Common myeloid progenitor, CD34-positive (primary cell): ENCODE data around the gene CEBPA.

Source experiments
- CTCF ChIA-PET: fragments of 350-600 bp; sonication (Branson Sonifier 250); formaldehyde crosslinking; loops from one replicate; lab custom pipeline; 2021; ENCODE audit warnings: antibody characterized with exemption; lab: Charles Lee
- POLR2A ChIA-PET: fragments of 350-600 bp; sonication (Branson Sonifier 250); formaldehyde crosslinking; loops from one replicate; lab custom pipeline; 2021; ENCODE audit warnings: antibody characterized with exemption; lab: Charles Lee
- DNase-seq, 3 donors: peaks; one replicate each; pipeline versions ENCODE4 v3.0.0 to v3.0.0-alpha.2; 2013
- H3K27ac ChIP-seq, 2 experiments: 1 replicate in 1 of 2; 2 replicates in 1 of 2; pipeline ENCODE4 v1.7.0; 2013; ENCODE audit warnings: inconsistent platforms in 2 of 2, low read length in 2 of 2, mild to moderate bottlenecking in 2 of 2, low read depth in 1 of 2, moderate library complexity in 1 of 2; ENCODE audit not compliant: severe bottlenecking in 2 of 2, insufficient read depth in 1 of 2, poor library complexity in 1 of 2
- H3K27me3 ChIP-seq, 5 experiments: replicated peaks in 2 of 5; 1 replicate in 3 of 5; 2 replicates in 2 of 5; pipeline versions ENCODE4 v1.6.1 to v1.7.0; 2013; ENCODE audit warnings: low read length in 4 of 5, mild to moderate bottlenecking in 2 of 5, moderate library complexity in 2 of 5, inconsistent platforms in 1 of 5; ENCODE audit not compliant: insufficient read depth in 5 of 5, control insufficient read depth in 4 of 5
- H3K36me3 ChIP-seq, 4 experiments: 1 replicate in 2 of 4; 2 replicates in 2 of 4; pipeline versions ENCODE4 v1.6.1 to v1.7.0; 2013; ENCODE audit warnings: low read length in 3 of 4, control low read depth in 1 of 4, mild to moderate bottlenecking in 1 of 4; ENCODE audit not compliant: control insufficient read depth in 4 of 4, insufficient read depth in 4 of 4
- H3K4me1 ChIP-seq, 4 experiments: 1 replicate in 3 of 4; 2 replicates in 1 of 4; pipeline versions ENCODE4 v1.6.1 to v1.7.1; 2013; ENCODE audit warnings: low read length in 3 of 4, mild to moderate bottlenecking in 3 of 4, control low read depth in 1 of 4, inconsistent platforms in 1 of 4, moderate library complexity in 1 of 4; ENCODE audit not compliant: control insufficient read depth in 4 of 4, insufficient read depth in 4 of 4; ENCODE audit errors: control extremely low read depth in 1 of 4
- H3K4me3 ChIP-seq, 7 experiments: 1 replicate in 4 of 7; 2 replicates in 3 of 7; pipeline versions ENCODE4 v1.5.1 to v1.7.0; 2013; ENCODE audit warnings: mild to moderate bottlenecking in 7 of 7, low read length in 6 of 7, moderate library complexity in 6 of 7, inconsistent platforms in 2 of 7, low read depth in 2 of 7, control low read depth in 1 of 7; ENCODE audit not compliant: insufficient read depth in 4 of 7, control insufficient read depth in 1 of 7; ENCODE audit errors: extremely low read depth in 1 of 7
- H3K9me3 ChIP-seq, 5 experiments: 1 replicate in 4 of 5; 2 replicates in 1 of 5; pipeline versions ENCODE4 v1.6.1 to v1.7.1; 2013; ENCODE audit warnings: low read length in 4 of 5, mild to moderate bottlenecking in 2 of 5, inconsistent platforms in 1 of 5, low read depth in 1 of 5, moderate library complexity in 1 of 5; ENCODE audit not compliant: control insufficient read depth in 4 of 5, insufficient read depth in 2 of 5; ENCODE audit errors: control extremely low read depth in 1 of 5
- WGBS: methylation state at CpG from one replicate; pipeline ENCODE4 v1.1.5; 2013; ENCODE audit not compliant: insufficient coverage; 5-methylcytosine and 5-hydroxymethylcytosine counted together

CEBPA gene

DNA sequence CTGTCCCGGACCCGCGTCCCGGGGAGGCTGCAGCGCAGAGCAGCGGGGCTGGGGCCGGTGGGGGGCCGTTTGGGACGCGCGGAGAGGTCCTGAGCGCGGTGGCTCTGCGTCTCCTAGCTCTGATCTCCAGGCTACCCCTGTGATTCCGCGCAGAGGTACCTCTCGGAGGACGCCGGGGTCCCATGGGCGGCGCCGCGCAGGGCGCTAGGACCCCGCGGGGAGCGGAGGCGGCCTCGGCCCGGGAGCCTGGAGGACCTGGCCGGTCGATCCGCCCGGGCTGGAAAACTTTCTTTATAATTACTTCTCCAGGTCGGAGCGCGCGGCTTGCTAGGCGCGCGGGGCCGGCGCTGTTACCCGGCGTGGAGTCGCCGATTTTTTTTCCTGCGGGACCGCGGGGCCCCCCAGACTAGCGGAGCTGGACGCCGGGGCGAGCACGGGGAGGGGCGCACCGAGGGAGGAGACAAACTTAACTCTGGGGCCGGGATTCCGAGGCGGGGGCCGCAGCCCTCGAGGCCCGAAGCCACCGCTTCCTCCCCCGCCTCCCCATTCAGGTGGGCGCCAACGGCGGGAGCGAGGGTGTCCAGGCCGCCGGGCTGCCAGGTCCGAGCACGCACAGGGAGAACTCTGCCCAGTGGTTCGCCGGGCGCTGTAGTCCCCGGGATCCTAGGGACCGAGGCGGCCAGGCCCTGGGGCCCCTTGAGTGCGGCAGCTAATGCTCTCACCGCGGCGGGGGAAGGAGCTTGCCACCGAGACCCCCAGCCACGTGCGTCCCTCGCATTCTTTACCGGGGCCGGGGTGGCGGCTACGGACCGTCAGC is 848 bp upstream of the CEBPA start:
- Histone ChIP-seq H3K4me1 (peaks cover 5 to 65% (median 52%) of the 10 kb centered on the region in 4 experiments), H3K9me3 (no peaks in the 10 kb centered on the region), H3K4me3 (peak overlapping the region; percentile 50 to 89 (median 74)), H3K27me3 (no peaks in the 10 kb centered on the region), H3K36me3 (peaks cover 0 to 12% (median 0%) of the 10 kb centered on the region in 4 experiments), H3K27ac (no peak overlapping the region)
- CTCF ChIA-PET, result interaction anchor here (0.8 to 15.8 kb wide), 17 partner anchors 8 to 114 kb away, joined by 3 to 125 read pairs (median 5); partner anchors contain the start of gene CEBPG
- DNase-seq, result peak; percentile 63 to 83 (median 73)
- POLR2A ChIA-PET, result interaction anchor here (0.6 to 4.6 kb wide), 20 partner anchors 8 to 600 kb away, joined by 3 to 45 read pairs (median 4); partner anchors contain the start of gene CEBPG
- WGBS, result 0% methylated on average over 77 of the region's 92 CpGs

DNA sequence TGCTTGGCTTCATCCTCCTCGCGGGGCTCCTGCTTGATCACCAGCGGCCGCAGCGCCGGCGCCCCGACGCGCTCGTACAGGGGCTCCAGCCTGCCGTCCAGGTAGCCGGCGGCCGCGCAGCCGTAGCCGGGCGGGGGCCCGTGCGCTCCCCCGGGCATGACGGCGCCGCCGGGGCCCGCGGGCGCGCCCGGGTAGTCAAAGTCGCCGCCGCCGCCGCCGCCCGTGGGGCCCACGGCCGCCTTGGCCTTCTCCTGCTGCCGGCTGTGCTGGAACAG is 497 bp downstream of the CEBPA start:
- WGBS, result 0% methylated on average over 36 of the region's 41 CpGs
- ChIA-PET CTCF (interaction anchor here (1.0 to 15.8 kb wide), 8 partner anchors 11 to 98 kb away, joined by 3 to 125 read pairs (median 7); partner anchors contain the start of gene CEBPG), POLR2A (interaction anchor here (0.9 to 4.6 kb wide), 8 partner anchors 11 to 72 kb away, joined by 3 to 45 read pairs (median 8); partner anchors contain the start of gene CEBPG)
- no peak for DNase-seq
- H3K27ac ChIP-seq, result peak overlapping the region in 1 of 2 experiments; percentile 61
- no peaks in the 10 kb centered on the region for H3K9me3 ChIP-seq
- peaks cover 0 to 12% (median 0%) of the 10 kb centered on the region in 4 experiments for H3K36me3 ChIP-seq
- no peaks in the 10 kb centered on the region for H3K27me3 ChIP-seq
- peaks cover 5 to 69% (median 58%) of the 10 kb centered on the region in 4 experiments for H3K4me1 ChIP-seq
- peak overlapping the region; percentile 46 to 89 (median 76) for H3K4me3 ChIP-seq

DNA sequence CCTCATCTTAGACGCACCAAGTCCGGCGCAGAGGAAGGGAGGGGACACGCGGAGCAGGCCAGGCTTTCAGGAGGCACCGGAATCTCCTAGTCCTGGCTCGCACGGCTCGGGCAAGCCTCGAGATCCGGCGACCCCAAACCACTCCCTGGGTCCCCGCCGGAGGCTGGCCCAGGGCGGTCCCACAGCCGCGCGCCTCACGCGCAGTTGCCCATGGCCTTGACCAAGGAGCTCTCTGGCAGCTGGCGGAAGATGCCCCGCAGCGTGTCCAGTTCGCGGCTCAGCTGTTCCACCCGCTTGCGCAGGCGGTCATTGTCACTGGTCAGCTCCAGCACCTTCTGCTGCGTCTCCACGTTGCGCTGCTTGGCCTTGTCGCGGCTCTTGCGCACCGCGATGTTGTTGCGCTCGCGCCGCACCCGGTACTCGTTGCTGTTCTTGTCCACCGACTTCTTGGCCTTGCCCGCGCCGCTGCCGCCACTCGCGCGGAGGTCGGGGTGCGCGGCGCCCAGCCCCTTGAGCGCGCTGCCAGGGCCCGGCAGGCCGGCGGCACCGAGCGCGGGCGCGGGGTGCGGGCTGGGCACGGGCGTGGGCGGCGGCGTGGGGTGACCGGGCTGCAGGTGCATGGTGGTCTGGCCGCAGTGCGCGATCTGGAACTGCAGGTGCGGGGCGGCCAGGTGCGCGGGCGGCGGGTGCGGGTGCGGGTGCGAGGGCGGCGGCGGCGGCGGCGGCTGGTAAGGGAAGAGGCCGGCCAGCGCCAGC is 1.0 kb downstream of the CEBPA start:
- under 1% methylated on average over 71 of the region's 91 CpGs for WGBS
- POLR2A ChIA-PET, result interaction anchor here (1.0 to 4.6 kb wide), 4 partner anchors 15 to 72 kb away, joined by 3 to 45 read pairs (median 20); partner anchors contain the start of gene CEBPG
- H3K9me3 ChIP-seq, result no peaks in the 10 kb centered on the region
- DNase-seq, result peak in 1 of 3 donors; percentile 37
- H3K4me1 ChIP-seq, result peaks cover 5 to 69% (median 58%) of the 10 kb centered on the region in 4 experiments
- peaks cover 0 to 12% (median 0%) of the 10 kb centered on the region in 4 experiments for H3K36me3 ChIP-seq
- peak overlapping the region; percentile 50 to 89 (median 76) for H3K4me3 ChIP-seq
- H3K27me3 ChIP-seq, result no peaks in the 10 kb centered on the region
- H3K27ac ChIP-seq, result peak overlapping the region in 1 of 2 experiments; percentile 32
- CTCF ChIA-PET, result interaction anchor here (1.1 to 15.8 kb wide), 6 partner anchors 10 to 73 kb away, joined by 3 to 125 read pairs (median 4); no protein-coding TSS in a partner anchor

DNA sequence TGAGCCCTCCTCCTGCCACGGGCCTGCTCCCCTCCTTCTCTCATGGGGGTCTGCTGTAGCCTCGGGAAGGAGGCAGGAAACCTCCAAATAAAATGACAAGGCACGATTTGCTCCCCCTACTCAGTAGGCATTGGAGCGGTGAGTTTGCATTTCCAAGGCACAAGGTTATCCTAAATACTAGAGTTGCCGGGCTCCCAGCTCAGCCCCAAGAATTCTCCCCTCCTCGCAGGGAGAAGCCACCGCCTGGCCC is 1.5 kb downstream of the CEBPA start:
- H3K4me1 ChIP-seq, result peaks cover 5 to 64% (median 58%) of the 10 kb centered on the region in 4 experiments
- POLR2A ChIA-PET, result interaction anchor here (1.0 to 4.6 kb wide), 3 partner anchors 40 to 73 kb away, joined by 3 to 45 read pairs (median 31); partner anchors contain the start of gene CEBPG
- H3K36me3 ChIP-seq, result peaks cover 0 to 12% (median 0%) of the 10 kb centered on the region in 4 experiments
- peak overlapping the region in 1 of 2 experiments; percentile 32 for H3K27ac ChIP-seq
- H3K4me3 ChIP-seq, result peak overlapping the region; percentile 50 to 89 (median 76)
- CTCF ChIA-PET, result interaction anchor here (1.1 to 15.8 kb wide), 7 partner anchors 9 to 74 kb away, joined by 3 to 125 read pairs (median 4); no protein-coding TSS in a partner anchor
- no peaks in the 10 kb centered on the region for H3K27me3 ChIP-seq
- DNase-seq, result no peak
- no CpG with 5 or more reads among the region's 7 CpGs for whole genome bisulfite sequencing
- H3K9me3 ChIP-seq, result no peaks in the 10 kb centered on the region

- WGBS, result 86% methylated on average over 18 of the region's 25 CpGs
- POLR2A ChIA-PET, result interaction anchor here (1.0 to 4.6 kb wide), 3 partner anchors 39 to 73 kb away, joined by 6 to 45 read pairs (median 31); partner anchors contain the start of gene CEBPG
- H3K4me1 ChIP-seq, result peaks cover 7 to 67% (median 57%) of the 10 kb centered on the region in 4 experiments
- H3K4me3 ChIP-seq, result peak overlapping the region; percentile 50 to 89 (median 76)
- peak overlapping the region in 1 of 2 experiments; percentile 32 for H3K27ac ChIP-seq
- H3K9me3 ChIP-seq, result no peaks in the 10 kb centered on the region
- CTCF ChIA-PET, result interaction anchor here (0.9 to 15.8 kb wide), 11 partner anchors 9 to 74 kb away, joined by 3 to 125 read pairs (median 4); no protein-coding TSS in a partner anchor
- no peaks in the 10 kb centered on the region for H3K27me3 ChIP-seq
- H3K36me3 ChIP-seq, result peaks cover 0 to 12% (median 0%) of the 10 kb centered on the region in 4 experiments
- DNase-seq, result peak in 2 of 3 donors; percentile 35 to 36
Measured at GRCh38 chr19:33300009-33300893, 2.1 kb downstream of the CEBPA start.
